Naive thymus-derived CD8-positive, alpha-beta T cell (primary cell): ENCODE data around the gene GNAL. TPM values are rescaled to one million over a fixed set of nuclear protein-coding genes. Genes with fewer than 3 reads are reported as not detected.
A peak's percentile ranks its signal among the peaks of the same experiment; 100 is the strongest.
"Not testable (repeated sequence)": the region's sequence is repeated elsewhere in the genome, so short reads cannot be mapped to it uniquely, and the experiment has no call there.

Experiments
- ATAC-seq, 2 donors: fragments of 150-1000 bp; cut with Tn5 transposase in 1 of 2; sonication (Bioruptor Pico), chemical (Tn5 transposase) in 1 of 2; 1 replicate in 1 of 2; 2 replicates in 1 of 2; pipeline ENCODE4 v1.10.0; 2021; ENCODE audit warnings: mild to moderate bottlenecking in 2 of 2, moderate library complexity in 2 of 2
- POLR2A ChIA-PET: fragments of 350-600 bp; sonication (Branson Sonifier 250); formaldehyde crosslinking; loops from one replicate; lab custom pipeline; 2021; ENCODE audit warnings: antibody characterized with exemption; lab: Charles Lee
- DNase-seq, 10 donors: peaks; one replicate each; pipeline versions ENCODE4 v3.0.0 to v3.0.0-alpha.2; 2020 to 2022
- H3K27ac Mint-ChIP-seq, 10 donors: one replicate each; pipeline ENCODE4 v1.8.0; 2020 to 2022; ENCODE audit warnings: mild to moderate bottlenecking in 10 of 10, mixed read lengths in 10 of 10, moderate library complexity in 4 of 10, inconsistent platforms in 1 of 10
- H3K27me3 Mint-ChIP-seq, 5 donors: one replicate each; pipeline ENCODE4 v1.8.0; 2021 to 2022; ENCODE audit warnings: mixed read lengths in 5 of 5
- H3K36me3 Mint-ChIP-seq, 3 donors: one replicate each; pipeline ENCODE4 v1.8.0; 2020 to 2022; ENCODE audit warnings: mixed read lengths in 3 of 3, mild to moderate bottlenecking in 2 of 3, inconsistent platforms in 1 of 3
- H3K4me1 Mint-ChIP-seq, 4 donors: one replicate each; pipeline ENCODE4 v1.8.0; 2021 to 2022; ENCODE audit warnings: mixed read lengths in 4 of 4
- H3K4me3 Mint-ChIP-seq, 10 donors: one replicate each; pipeline ENCODE4 v1.8.0; 2020 to 2022; ENCODE audit warnings: mild to moderate bottlenecking in 10 of 10, mixed read lengths in 10 of 10, moderate library complexity in 6 of 10, inconsistent platforms in 1 of 10
- H3K9me3 Mint-ChIP-seq, 9 donors: one replicate each; pipeline ENCODE4 v1.8.0; 2020 to 2022; ENCODE audit warnings: mixed read lengths in 9 of 9, mild to moderate bottlenecking in 3 of 9, inconsistent platforms in 1 of 9, moderate library complexity in 1 of 9
- polyA plus RNA-seq, 3 donors: library from polyadenylated mRNA; unstranded; fragments of 300-500 nt; fragmentation: Illumina TruSeq; gene quantifications; one replicate each; pipeline ENCODE4 v1.2.3, GENCODE V29; 2021
- total RNA-seq, 8 experiments: library from RNA in 2 of 8; stranded (reverse) in 2 of 8; gene quantifications; one replicate each; pipeline ENCODE4 v1.2.3 and lab custom pipeline; 2021 to 2026

Gene GNAL
- total and polyA plus RNA-seq, 5 experiments from 2014 or later, result 0.06 to 1.1 (median 0.41) TPM; not detected in 1

- Mint-ChIP-seq H3K36me3 (peaks cover 0 to 6% (median 0%) of the 10 kb centered on the region in 3 donors), H3K4me3 (no peak overlapping the region), H3K9me3 (peaks cover 0 to 20% (median 2%) of the 10 kb centered on the region in 9 donors), H3K27me3 (peaks cover 19 to 45% (median 40%) of the 10 kb centered on the region in 5 donors), H3K27ac (no peak overlapping the region), H3K4me1 (no peaks in the 10 kb centered on the region)
- no peak for DNase-seq
- no peak for ATAC-seq
- POLR2A ChIA-PET, result no interaction called here
Observed at GRCh38 chr18:11710578-11710977, 21.5 kb downstream of the GNAL start.

- H3K4me1 Mint-ChIP-seq, result no peaks in the 10 kb centered on the region
- POLR2A ChIA-PET, result no interaction called here
- H3K27ac Mint-ChIP-seq, result peak overlapping the region in 1 of 10 donors; percentile 24
- ATAC-seq (no peak), DNase-seq (no peak)
- peaks cover 22 to 57% (median 43%) of the 10 kb centered on the region in 5 donors for H3K27me3 Mint-ChIP-seq
- H3K36me3 Mint-ChIP-seq, result peaks cover 0 to 6% (median 0%) of the 10 kb centered on the region in 3 donors
- peaks cover 0 to 20% (median 2%) of the 10 kb centered on the region in 9 donors for H3K9me3 Mint-ChIP-seq
- H3K4me3 Mint-ChIP-seq, result no peak overlapping the region
Observed at GRCh38 chr18:11713756-11714155, 24.7 kb downstream of the GNAL start.

GRCh38 chr18:11714244-11714918 lies 25.3 kb downstream of the GNAL start:
- peaks cover 0 to 6% (median 0%) of the 10 kb centered on the region in 3 donors for H3K36me3 Mint-ChIP-seq
- peaks cover 0 to 17% (median 2%) of the 10 kb centered on the region in 9 donors for H3K9me3 Mint-ChIP-seq
- H3K27me3 Mint-ChIP-seq, result peaks cover 22 to 57% (median 41%) of the 10 kb centered on the region in 5 donors
- ATAC-seq, result no peak
- no peaks in the 10 kb centered on the region for H3K4me1 Mint-ChIP-seq
- DNase-seq, result no peak
- no peak overlapping the region for H3K4me3 Mint-ChIP-seq
- no peak overlapping the region for H3K27ac Mint-ChIP-seq
- POLR2A ChIA-PET, result no interaction called here

GRCh38 chr18:11716767-11717315 lies 27.8 kb downstream of the GNAL start:
- H3K4me3 Mint-ChIP-seq, H3K4me1 Mint-ChIP-seq, DNase-seq, POLR2A ChIA-PET, ATAC-seq, H3K9me3 Mint-ChIP-seq, H3K27ac Mint-ChIP-seq, H3K36me3 Mint-ChIP-seq: not testable (repeated sequence)
- H3K27me3 Mint-ChIP-seq, result peaks cover 15 to 47% (median 33%) of the 10 kb centered on the region in 5 donors

- no peak for DNase-seq
Observed at GRCh38 chr18:11719050-11719449, 30.0 kb downstream of the GNAL start.

GRCh38 chr18:11719621-11720020 lies 30.6 kb downstream of the GNAL start:
- Mint-ChIP-seq H3K27ac (no peak overlapping the region), H3K9me3 (no peaks in the 10 kb centered on the region), H3K4me1 (no peaks in the 10 kb centered on the region), H3K4me3 (no peak overlapping the region), H3K36me3 (peaks cover 0 to under 1% (median 0%) of the 10 kb centered on the region in 3 donors), H3K27me3 (peaks cover 3 to 19% (median 12%) of the 10 kb centered on the region in 5 donors)
- DNase-seq, result no peak
- ATAC-seq, result no peak
- POLR2A ChIA-PET, result no interaction called here

More at GRCh38 chr18:11719050-11719449, 30.0 kb downstream of the GNAL start:
- H3K27me3 Mint-ChIP-seq, result peaks cover 9 to 25% (median 17%) of the 10 kb centered on the region in 5 donors
- no peak overlapping the region for H3K4me3 Mint-ChIP-seq
- H3K27ac Mint-ChIP-seq, result no peak overlapping the region
- no peaks in the 10 kb centered on the region for H3K4me1 Mint-ChIP-seq
- ATAC-seq, result no peak
- no peaks in the 10 kb centered on the region for H3K9me3 Mint-ChIP-seq
- peaks cover 0 to 6% (median 0%) of the 10 kb centered on the region in 3 donors for H3K36me3 Mint-ChIP-seq
- POLR2A ChIA-PET, result no interaction called here

- peaks cover 0 to 4% (median under 1%) of the 10 kb centered on the region in 5 donors for H3K27me3 Mint-ChIP-seq
- H3K9me3 Mint-ChIP-seq, result peaks cover 0 to 10% (median 0%) of the 10 kb centered on the region in 9 donors
- H3K4me1 Mint-ChIP-seq, result no peaks in the 10 kb centered on the region
- DNase-seq (no peak), ATAC-seq (no peak)
- POLR2A ChIA-PET, result no interaction called here
- H3K27ac Mint-ChIP-seq, result no peak overlapping the region
- no peak overlapping the region for H3K4me3 Mint-ChIP-seq
- no peaks in the 10 kb centered on the region for H3K36me3 Mint-ChIP-seq
Observed at GRCh38 chr18:11721720-11722119, 32.7 kb downstream of the GNAL start.

- Mint-ChIP-seq H3K36me3 (no peaks in the 10 kb centered on the region), H3K4me3 (no peak overlapping the region), H3K27me3 (peaks cover 0 to 10% (median 4%) of the 10 kb centered on the region in 5 donors), H3K9me3 (peaks cover 0 to 10% (median 0%) of the 10 kb centered on the region in 9 donors), H3K27ac (no peak overlapping the region), H3K4me1 (no peaks in the 10 kb centered on the region)
- POLR2A ChIA-PET, result no interaction called here
- DNase-seq (no peak), ATAC-seq (no peak)
Observed at GRCh38 chr18:11724781-11725180, 35.7 kb downstream of the GNAL start.

GRCh38 chr18:11726556-11726955 lies 37.5 kb downstream of the GNAL start:
- H3K4me1 Mint-ChIP-seq, result no peaks in the 10 kb centered on the region
- no peak for DNase-seq
- peak overlapping the region in 1 of 10 donors; percentile 46 for H3K27ac Mint-ChIP-seq
- peaks cover 0 to 10% (median 0%) of the 10 kb centered on the region in 9 donors for H3K9me3 Mint-ChIP-seq
- POLR2A ChIA-PET, result no interaction called here
- no peaks in the 10 kb centered on the region for H3K36me3 Mint-ChIP-seq
- H3K4me3 Mint-ChIP-seq, result no peak overlapping the region
- ATAC-seq, result no peak
- H3K27me3 Mint-ChIP-seq, result peaks cover 0 to 11% (median 4%) of the 10 kb centered on the region in 5 donors

GRCh38 chr18:11728249-11728648 lies 39.2 kb downstream of the GNAL start:
- peaks cover 0 to 10% (median 0%) of the 10 kb centered on the region in 9 donors for H3K9me3 Mint-ChIP-seq
- peaks cover 0 to 9% (median 3%) of the 10 kb centered on the region in 4 donors for H3K4me1 Mint-ChIP-seq
- DNase-seq, result no peak
- POLR2A ChIA-PET, result no interaction called here
- ATAC-seq, result no peak
- H3K36me3 Mint-ChIP-seq, result no peaks in the 10 kb centered on the region
- H3K4me3 Mint-ChIP-seq, result no peak overlapping the region
- peaks cover 9 to 27% (median 20%) of the 10 kb centered on the region in 5 donors for H3K27me3 Mint-ChIP-seq
- H3K27ac Mint-ChIP-seq, result no peak overlapping the region

- H3K36me3 Mint-ChIP-seq, result no peaks in the 10 kb centered on the region
- no peak overlapping the region for H3K4me3 Mint-ChIP-seq
- no peak for ATAC-seq
- POLR2A ChIA-PET, result no interaction called here
- no peak for DNase-seq
- H3K9me3 Mint-ChIP-seq, result peaks cover 0 to 10% (median 0%) of the 10 kb centered on the region in 9 donors
- H3K27ac Mint-ChIP-seq, result no peak overlapping the region
- H3K27me3 Mint-ChIP-seq, result peaks cover 17 to 38% (median 29%) of the 10 kb centered on the region in 5 donors
- H3K4me1 Mint-ChIP-seq, result peaks cover 0 to 9% (median 3%) of the 10 kb centered on the region in 4 donors
Observed at GRCh38 chr18:11729556-11729955, 40.5 kb downstream of the GNAL start.

GRCh38 chr18:11733031-11733430 lies 44.0 kb downstream of the GNAL start:
- peak; percentile 10 to 74 (median 56) for DNase-seq
- POLR2A ChIA-PET, result no interaction called here
- ATAC-seq, result peak; percentile 63 to 73
- no peak overlapping the region for H3K27ac Mint-ChIP-seq
- no peaks in the 10 kb centered on the region for H3K36me3 Mint-ChIP-seq
- H3K9me3 Mint-ChIP-seq, result no peaks in the 10 kb centered on the region
- H3K4me1 Mint-ChIP-seq, result peaks cover 0 to 9% (median 3%) of the 10 kb centered on the region in 4 donors
- peak overlapping the region in 6 of 10 donors; percentile 2 to 30 (median 20) for H3K4me3 Mint-ChIP-seq
- peaks cover 19 to 47% (median 35%) of the 10 kb centered on the region in 5 donors for H3K27me3 Mint-ChIP-seq

- no peak for ATAC-seq
- Mint-ChIP-seq H3K4me1 (peaks cover 0 to 9% (median 3%) of the 10 kb centered on the region in 4 donors), H3K4me3 (no peak overlapping the region), H3K27me3 (peaks cover 19 to 56% (median 35%) of the 10 kb centered on the region in 5 donors), H3K36me3 (no peaks in the 10 kb centered on the region), H3K27ac (no peak overlapping the region), H3K9me3 (no peaks in the 10 kb centered on the region)
- POLR2A ChIA-PET, result no interaction called here
- no peak for DNase-seq
Observed at GRCh38 chr18:11736656-11737055, 47.6 kb downstream of the GNAL start.
